Measurements from ENCODE around the gene KSR1.

DNA sequence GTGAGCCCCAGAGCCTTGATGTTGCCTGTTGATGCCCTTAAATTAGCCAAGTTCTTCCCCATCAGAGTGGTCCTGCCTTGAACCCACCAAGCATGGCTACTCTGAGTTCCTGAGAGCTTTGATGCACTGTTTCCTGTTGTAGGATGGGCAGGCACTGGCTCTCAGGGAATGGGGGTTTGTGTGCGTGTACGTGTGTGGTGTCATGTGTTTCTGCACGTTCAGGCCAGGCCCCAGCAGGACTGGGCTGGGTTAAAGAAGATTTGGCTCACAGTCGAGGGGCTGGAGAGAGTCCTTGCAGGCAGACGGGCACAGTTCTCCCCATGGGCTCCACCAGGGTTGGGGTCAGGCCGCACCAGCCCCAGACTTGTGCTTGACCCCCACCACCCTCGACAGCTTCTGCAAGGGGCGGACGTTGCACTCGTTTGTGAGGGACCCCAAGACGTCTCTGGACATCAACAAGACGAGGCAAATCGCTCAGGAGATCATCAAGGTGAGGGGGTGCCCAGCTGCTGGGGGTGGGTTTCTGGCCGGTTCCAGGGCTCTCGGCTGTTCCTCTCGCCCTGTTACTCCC, 151.4 kb downstream of the KSR1 start:
- TF ChIP-seq EZH2phosphoT487 (IDR thresholded peaks at IDR 0.05; ENCODE audit: insufficient read depth, low read depth): no peak
- TF ChIP-seq EZH2 (IDR thresholded peaks at IDR 0.05; ENCODE audit: insufficient read depth, poor library complexity, severe bottlenecking): no peak

Data from GM23248 (cell line).